Fibroblast of skin of right biceps (primary cell): Measurements from ENCODE around the gene KMT2C.
"Not testable (repeated sequence)": the region's sequence is repeated elsewhere in the genome, so short reads cannot be mapped to it uniquely, and the experiment has no call there.

Source experiments
- DNase-seq: peaks from one replicate; pipeline ENCODE4 v3.0.0-alpha.2; 2013

Gene KMT2C

DNA sequence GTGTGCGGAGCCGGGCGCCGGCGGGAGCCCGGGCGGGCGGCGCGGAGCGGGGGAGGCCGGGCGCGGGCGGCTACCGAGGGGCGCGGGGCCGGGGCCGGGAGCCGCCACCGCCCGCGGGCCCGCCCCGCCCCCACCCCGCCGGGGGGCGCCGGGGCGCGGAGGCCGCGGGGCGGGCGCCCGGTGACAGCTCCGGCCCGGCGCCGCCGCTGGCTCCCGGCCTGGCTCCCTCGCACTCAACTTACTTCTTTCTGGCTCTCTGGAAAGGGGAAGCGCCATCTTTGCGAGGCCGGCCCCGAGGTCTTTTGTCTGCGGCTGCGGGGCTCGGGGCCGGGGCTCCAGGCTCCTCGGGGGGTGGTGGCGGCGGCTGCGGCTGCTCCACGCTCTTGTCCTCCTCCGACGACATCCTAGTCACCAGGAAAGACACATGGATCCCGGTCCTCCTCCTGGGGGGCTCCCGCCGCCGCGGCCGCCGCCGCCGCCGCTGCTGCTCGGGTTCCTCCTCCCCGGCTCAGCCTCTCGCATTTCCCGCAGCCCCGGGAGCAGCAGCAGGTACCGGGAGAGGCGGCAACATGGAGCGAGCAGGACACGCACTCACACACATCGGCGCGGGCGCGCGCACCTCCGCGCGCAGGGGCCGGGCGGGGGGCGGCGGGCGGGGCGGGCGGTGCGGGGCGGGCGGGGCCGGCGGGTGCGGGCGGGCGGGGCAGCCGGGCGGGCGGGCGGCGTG is at the start of gene KMT2C:
KMT2C (minus strand) TSS at position 620 of the 727 bp plus-strand sequence; CDS start at position 403, 217 bp downstream.
- peak; percentile 68 for DNase-seq

DNA sequence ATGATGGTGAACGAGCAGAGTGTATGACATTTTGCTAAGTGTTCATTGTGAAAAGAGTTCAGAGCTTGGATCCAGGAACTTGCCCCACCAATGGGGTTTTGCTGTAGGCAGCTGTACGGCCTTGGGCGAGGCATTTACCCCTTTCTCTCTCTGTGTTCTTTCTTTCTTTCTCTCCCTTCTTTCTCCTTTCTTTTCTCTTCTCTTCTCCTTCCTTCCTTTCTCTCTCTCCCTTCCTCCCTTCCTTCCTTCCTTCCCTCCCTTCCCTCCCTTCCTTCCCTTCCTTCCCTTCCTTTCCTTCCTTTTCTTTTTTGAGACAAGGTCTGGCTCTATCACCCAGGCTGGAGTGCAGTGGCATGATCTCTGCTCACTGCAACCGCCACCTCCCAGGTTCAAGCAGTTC is 45.3 kb upstream of the KMT2C start:
- DNase-seq, result no peak

DNA sequence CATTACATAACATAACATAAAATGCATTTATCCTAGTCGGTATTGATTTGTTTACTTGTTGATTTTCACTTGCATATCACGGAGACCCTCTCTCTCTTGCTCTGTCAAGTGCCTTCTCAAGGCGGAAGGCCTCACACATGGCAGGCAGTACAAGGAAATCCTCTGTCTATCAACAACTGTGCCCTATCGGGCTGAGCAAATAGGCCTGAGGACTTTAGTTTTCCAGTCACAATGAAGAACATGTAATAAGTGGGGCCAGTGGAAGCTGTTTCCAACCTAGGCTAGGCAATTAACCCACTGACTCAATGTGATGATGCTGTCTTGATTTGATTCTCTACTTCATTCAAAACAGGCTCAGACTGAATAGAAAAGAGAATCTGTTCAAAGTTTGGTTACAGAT is 44.9 kb upstream of the KMT2C start:
- no peak for DNase-seq

DNA sequence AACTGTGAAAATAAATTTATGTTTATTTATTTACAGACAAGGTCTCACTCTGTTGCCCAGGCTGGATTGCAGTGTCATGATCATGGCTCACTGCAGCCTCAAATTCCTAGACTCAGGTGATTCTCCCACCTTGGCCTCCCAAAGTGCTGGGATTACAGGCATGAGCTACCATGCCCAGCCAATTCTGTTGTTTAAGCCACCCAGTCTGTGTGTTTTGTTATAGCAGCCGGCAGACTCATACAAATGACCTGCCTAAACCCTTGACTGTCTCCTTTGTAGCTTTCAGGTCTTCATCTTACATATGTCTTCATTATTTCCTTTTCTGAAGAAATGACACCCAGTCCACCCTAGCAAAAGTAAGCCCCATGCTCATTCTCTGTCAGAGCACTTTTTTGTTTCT is 43.8 kb upstream of the KMT2C start:
- DNase-seq, result no peak

DNA sequence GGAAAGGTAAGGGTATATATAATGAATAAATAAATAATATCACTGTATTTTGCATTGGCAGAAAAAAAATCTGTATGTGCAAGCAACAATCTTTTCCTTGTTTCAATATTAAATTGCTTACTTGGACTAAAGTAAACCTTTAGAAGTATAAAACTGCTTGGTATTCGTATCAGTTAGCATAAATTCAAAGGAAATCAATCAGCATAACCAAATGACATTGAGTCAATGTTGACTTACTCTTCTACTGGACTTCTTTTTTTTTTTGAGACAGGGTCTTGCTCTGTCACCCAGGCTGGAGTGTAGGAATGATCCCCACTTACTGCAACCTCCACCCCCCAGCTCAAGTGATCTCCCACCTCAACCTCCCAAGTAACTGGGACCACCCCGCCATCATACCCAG is 42.3 kb upstream of the KMT2C start:
- no peak for DNase-seq

DNA sequence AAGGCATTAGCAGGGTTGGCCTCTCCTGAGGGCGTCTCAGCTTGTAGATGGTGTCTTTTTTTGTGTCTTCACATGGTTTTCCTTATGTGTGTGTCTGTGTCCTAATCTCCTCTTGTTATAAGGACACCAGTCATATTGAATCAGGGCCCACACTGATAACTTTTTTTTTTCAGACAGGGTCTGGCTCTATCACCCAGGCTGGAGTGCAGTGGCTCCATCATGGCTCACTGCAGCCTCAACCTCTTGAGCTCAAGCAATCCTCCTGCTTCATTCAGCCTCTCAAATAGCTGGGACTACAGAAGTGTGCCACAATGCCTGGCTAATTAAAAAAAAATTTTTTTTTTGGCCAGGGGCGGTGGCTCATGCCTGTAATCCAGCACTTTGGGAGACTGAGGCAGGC is 41.3 kb upstream of the KMT2C start:
- DNase-seq, result no peak

DNA sequence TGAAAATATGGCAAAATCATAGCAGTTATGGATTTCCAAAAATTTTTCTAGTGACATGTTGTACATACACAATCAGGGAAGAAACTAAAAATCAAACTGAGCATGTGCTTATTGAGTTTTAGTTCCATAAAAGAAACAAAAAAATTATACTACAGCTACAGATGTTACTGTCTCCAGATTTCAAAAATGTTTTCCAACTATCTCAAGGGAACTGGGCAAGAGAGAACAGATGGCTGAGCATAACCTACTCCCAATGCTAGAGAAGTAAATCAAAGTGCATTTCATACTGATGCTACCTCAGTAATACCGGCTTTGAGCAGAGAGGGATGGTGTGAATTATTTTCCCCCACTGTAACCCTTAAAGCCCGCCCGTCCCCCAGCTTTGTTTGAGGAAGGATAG is 40.7 kb upstream of the KMT2C start:
- DNase-seq, result no peak

DNA sequence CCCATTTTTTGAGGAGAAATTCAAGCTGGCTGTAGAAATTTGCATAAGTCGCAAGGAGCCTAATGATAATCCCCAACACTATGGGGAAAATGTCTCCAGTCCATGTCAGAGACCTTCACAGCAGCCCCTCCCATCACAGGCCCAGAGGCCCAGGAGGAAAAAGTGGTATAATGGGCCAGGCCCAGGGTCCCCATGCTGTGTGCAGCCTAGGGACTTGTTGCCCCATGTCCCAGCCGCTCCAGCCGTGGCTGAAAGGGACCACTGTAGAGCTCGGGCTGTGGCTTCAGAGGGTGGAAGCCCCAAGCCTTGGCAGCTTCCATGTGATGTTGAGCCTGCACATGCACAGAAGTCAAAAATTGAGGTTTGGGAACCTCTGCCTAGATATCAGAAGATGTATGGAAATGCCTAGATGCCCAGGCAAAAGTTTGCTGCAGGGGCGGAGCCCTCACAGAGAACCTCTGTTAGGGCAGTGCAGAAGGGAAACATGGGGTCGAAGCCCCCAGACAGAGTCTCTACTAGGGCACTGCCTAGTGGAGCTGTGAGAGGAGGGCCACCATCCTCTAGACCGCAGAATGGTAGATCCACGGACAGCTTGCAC is 35.3 kb upstream of the KMT2C start:
- not testable (repeated sequence) for DNase-seq

DNA sequence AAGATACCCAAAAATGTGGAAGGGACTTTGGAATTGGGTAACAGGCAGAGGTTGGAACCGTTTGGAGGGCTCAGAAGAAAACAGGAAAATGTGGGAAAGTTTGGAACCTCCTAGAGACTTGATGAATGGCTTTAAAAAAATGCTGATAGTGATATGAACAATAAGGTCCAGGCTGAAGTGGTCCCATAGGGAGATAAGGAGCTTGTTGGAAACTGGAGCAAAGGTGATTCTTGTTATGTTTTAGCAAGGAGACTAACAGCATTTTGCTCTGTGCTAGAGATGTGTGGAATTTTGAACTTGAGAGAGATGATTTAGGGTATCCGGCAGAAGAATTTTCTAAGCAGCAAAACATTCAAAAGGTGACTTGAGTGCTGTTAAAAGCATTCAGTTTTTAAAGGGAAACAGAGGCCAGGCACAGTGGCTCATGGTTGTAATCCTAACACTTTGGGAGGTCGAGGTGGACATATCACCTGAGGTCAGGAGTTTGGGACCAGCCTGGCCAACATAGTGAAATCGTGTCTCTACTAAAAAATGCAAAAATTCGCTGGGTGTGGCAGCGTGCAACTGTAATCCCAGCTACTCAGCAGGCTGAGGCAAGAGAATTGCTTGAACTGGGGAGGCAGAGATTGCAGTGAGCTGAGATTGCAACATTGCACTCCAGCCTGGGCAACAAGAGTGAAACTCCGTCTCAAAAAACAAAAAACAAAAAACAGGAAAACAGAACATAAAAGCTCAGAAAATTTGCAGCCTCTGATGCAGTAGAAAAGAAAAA is 34.6 kb upstream of the KMT2C start:
- DNase-seq, result peak; percentile 6

DNA sequence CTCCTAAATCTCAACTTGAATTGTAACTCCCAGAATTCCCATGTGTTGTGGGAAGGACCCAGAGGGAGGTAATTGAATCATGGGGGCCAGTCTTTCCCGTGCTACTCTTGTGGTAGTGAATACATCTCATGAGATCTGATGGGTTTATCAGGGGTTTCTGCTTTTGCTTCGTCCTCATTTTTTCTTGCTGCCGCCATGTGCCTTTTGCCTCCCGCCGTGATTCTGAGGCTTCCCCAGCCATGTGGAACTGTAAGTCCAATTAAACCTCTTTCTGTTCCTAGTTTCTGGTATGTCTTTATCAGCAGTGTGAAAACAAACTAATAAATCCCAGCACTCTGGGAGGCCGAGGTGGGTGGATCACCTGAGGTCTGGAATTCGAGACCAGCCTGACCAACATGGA is 33.8 kb upstream of the KMT2C start:
- not testable (repeated sequence) for DNase-seq

DNA sequence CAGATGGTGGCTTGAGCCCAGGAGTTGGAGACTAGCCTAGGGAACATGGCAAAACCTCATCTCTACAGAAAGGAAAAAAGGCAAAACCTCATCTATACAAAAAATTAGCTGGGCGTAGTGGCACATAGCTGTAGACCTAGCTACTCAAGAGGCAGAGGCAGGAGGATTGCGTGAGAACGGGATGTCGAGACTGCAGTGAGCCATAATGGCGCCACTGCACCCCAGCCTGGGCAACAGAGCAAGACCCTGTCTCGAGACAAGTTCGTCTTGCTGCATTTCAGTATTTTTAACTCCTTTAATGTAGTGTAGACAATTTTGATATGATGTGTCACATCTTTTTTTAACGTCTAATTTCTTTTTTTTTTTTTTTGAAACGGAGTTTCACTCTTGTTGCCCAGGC is 31.4 kb upstream of the KMT2C start:
- no peak for DNase-seq

DNA sequence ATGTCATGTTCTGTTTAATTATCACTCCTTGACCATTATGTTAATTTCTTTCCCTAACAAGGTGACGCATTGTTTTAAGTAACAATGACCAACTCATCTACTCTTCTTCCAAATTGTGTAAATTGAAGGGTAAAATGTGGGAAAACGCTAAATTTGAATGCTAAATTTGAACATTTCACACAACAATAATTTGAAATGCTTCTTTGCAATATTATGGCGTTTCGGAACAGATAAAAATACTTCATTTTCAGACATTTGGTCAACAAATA is 29.2 kb upstream of the KMT2C start:
- DNase-seq, result no peak

DNA sequence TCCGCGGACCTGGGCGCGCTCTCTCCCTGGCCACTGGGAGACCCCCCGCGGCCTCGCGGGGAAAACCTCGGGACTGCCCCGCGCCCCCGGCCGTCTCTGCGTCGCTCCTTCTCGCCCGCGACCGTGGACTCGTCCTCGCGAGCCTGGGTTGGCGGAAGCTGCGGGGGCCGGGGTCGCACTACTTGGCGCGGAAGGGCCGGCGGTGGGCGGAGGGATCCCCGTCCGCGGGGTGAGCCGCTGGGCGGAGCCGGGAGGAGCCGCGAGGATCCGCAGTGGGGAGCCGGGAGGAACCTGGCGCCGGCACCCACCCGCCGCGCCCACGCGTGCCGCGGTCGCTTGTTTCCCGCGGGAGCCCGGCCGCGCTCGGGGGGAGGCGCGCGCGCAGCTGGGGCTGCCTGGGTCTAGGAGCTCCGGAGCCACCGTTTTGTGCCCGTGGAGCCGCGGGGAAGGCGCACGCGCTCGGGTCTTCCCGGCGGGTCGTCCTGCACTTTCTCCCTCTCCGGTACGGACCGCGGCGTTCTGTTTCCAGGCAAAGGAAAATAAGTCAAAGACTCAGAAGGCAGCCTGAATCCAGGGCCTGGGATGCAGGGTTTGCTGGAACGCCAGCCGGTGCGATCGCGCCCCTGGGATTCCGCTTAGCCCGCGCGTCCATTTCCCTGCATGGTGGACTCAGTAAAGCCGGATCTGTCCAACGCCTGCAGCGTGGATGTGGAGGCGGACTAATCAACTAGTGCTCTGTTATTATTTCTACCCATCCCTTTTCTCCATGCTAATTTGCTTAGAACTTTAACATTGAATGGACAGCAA is 28.7 kb upstream of the KMT2C start:
- peak; percentile 77 for DNase-seq

DNA sequence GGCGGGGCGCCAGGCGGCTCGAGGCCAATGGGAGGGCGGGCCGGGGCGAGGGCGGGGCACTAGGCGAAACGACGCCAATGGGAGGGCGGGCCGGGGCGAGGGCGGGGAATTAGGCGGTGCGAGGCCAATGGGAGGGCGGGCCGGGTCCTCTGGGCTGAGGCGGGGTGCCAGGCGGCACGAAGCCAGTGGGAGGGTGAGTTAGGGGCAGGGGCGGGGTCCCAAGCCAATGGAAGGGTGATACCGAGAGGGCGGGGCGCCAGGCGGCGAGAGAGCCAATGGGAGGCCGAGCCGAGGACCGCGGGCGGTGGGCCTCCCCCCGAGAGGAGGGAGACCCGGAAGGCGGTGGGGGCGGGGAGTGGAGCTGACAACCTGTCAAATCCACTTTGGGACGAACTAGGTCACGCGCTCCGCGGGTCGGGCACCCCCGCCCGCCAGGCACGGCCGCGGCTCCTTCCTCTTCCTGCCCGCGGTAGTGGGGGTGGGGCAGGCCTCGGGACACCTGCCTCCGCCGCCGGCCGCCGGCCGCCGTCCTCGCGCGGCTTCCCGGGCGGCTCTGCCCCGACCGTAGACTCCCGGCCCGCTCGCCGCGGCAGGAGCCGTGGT is 28.0 kb upstream of the KMT2C start:
- DNase-seq, result peak; percentile 99

DNA sequence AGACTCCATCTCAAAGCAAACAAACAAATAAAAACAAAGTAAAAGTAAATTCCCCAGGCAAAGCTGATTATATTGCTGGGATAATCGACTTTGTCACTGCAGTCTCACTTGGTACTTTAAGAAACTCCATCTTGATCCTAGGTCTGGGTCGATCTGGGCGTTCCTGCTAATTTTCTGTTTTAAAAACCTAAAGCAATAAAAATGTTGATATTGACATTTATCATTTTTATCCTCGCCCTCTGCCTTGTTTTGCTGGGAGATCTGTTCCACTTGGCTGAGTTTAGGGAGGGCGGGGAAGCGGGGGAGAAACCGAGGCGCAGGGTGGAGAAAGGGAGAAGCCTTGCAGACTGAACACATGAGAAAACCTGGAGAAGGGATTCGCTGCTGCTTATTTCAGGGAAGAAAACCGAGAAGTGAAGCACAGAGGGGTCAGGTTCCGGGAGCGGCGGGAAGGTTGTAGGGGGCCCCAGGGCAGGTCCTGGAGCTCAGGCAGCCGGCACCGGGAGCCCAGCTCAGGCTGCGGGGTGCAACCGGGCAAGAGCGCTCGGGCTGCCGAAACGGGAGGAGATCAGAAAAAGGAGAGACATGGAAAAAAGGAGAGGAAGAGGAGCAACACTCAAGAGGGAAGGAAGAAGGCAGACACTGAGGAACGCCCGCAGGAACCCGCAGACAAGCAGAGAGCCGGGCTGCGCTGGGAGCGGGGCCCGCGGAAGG is 27.3 kb upstream of the KMT2C start:
- DNase-seq, result peak; percentile 60

DNA sequence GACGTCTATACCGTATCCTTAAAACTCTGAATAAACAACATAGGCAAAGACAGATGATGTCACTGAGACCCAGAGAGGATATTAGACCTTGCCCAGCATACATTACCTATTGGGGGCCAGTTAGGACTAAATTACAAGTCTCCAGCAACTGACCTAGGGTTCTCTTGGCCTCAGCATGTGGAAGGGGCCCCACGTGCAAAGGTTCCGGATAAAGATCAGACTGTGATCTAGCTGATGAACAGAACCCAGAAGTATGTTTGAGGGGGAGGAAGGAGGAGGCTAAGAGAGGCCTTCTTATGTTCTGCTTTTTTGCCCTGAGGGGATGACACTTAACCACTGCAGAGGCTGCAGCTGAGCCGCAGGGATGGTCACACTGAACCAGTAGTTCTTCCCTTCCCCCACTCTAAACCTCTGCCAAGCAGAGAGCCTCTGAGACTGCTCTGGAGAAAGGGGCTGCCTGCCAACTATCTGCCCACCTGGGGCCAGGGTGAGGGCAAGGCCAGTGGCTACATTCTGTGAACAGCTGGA is 24.0 kb upstream of the KMT2C start:
- no peak for DNase-seq

DNA sequence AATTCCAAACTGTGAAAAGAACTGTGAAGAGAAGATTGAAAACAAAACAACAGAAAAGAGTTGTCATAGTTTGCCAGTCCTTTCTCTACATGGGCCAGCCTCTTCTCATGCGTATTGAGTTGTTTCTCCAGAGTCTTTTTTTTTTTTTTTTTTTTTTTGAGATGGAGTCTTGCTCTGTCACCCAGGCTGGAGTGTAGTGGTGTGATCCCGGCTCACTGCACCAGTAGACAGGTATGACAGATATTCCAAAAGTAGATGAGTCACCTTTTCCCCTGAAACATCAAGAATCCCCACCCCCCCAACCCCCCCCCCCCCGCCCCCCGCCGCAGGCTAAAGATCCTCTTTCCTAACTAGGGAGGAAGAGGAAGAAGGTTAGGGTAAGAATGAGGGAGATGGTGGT is 15.6 kb upstream of the KMT2C start:
- no peak for DNase-seq

DNA sequence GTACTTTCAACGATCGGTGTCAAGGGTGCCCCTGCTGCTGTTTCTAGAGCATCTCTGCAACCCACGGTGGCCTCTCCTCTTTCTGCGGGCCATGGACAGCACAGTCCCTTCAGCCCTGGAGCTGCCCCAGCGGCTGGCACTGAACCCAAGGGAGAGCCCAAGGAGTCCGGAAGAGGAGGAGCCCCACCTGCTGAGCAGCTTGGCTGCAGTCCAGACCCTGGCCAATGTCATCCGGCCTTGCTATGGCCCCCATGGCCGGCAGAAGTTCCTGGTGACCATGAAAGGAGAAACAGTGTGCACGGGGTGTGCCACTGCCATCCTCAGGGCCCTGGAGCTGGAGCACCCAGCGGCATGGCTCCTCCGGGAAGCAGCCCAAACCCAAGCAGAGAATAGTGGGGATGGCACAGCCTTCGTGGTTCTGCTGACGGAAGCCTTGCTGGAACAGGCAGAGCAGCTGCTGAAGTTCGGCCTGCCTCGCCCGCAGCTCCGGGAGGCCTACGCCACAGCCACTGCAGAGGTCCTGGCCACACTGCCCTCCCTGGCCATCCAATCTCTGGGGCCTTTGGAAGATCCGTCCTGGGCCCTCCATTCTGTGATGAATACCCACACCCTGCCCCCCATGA is 9.7 kb upstream of the KMT2C start:
- not testable (repeated sequence) for DNase-seq

DNA sequence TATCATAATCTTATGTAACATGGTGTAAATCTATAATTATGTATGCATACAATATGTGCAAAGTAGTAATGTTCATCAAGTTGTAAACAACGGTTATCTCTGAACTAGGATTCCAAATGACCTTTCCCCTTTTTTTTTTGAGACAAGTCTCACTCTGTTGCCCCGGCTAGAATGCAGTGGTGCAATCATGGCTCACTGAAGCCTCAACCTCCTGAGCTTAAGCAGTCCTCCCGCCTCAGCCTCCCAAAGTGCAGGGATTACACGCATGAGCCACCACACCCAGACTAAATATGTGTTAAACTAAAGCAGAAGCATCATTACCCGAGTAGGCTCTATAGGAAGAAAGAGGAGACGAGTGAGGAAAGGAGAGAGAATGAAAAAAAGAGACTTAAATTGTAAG is 7.8 kb upstream of the KMT2C start:
- no peak for DNase-seq

DNA sequence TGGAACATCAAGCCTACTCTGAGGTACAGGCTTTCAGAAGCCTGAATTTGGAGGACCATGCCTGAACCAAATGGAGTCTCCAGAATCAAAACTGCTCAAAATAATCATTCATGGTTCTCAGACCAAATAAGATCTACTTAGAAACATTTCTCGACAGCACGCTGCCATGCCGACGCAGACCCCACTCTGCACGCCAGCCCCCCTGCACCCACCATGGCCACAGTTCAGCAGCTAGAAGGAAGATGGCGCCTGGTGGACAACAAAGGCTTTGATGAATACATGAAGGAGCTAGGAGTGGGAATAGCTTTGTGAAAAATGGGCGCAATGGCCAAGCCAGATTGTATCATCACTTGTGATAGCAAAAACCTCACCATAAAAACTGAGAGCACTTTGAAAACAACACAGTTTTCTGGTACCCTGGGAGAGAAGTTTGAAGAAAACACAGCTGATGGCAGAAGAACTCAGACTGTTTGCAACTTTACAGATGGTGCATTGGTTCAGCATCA is 6.6 kb upstream of the KMT2C start:
- DNase-seq, result no peak

DNA sequence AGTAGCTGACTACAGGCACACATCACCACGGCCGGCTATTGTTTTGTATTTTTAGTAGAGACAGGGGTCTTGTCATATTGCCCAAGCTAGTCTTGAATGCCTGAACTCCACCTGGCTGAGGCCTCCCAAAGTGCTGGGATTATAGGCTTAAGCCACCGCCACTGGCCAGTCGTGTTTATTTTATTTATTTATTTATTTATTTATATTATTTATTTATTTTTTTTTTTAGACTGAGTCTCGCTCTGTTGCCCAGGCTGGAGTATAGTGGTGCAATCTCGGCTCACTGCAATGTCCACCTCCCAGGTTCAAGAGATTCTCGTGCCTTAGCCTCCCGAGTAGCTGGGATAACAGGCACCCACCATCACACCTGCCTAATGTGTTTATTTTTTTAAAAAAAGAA is 6.0 kb upstream of the KMT2C start:
- DNase-seq, result not testable (repeated sequence)
